ENCODE results near the gene TMEM225.

GRCh38 chr11:123885570-123885969 is at the start of gene TMEM225:
- TF ChIP-seq CTCF (IDR thresholded peaks at IDR 0.05) (no peak), ZFX (IDR thresholded peaks at IDR 0.05; ENCODE audit: borderline replicate concordance) (no peak)
